Trophoblast cell (in vitro differentiated cells and primary cell): ENCODE data around the gene CNST.
A peak's percentile ranks its signal among the peaks of the same experiment; 100 is the strongest.

Source experiments
- DNase-seq, 2 donors: peaks; one replicate each; pipeline ENCODE4 v3.0.0-alpha.2; 2016
- H2AFZ ChIP-seq: 2 replicates; pipeline ENCODE4 v1.6.1; 2013; ENCODE audit warnings: low read length, moderate library complexity, mild to moderate bottlenecking; ENCODE audit not compliant: insufficient read depth, poor library complexity
- H2AK5ac ChIP-seq: 2 replicates; pipeline ENCODE4 v1.6.1; 2013; ENCODE audit warnings: mild to moderate bottlenecking, low read length
- H2BK120ac ChIP-seq: 2 replicates; pipeline ENCODE4 v1.6.1; 2013; ENCODE audit warnings: low read length, mild to moderate bottlenecking, moderate library complexity; ENCODE audit not compliant: insufficient read depth, poor library complexity
- H2BK12ac ChIP-seq: 2 replicates; pipeline ENCODE4 v1.6.1; 2013; ENCODE audit warnings: mild to moderate bottlenecking, low read length, moderate library complexity
- H2BK5ac ChIP-seq: 2 replicates; pipeline ENCODE4 v1.6.1; 2013; ENCODE audit warnings: low read length, low read depth, moderate library complexity, mild to moderate bottlenecking; ENCODE audit not compliant: poor library complexity
- H3K14ac ChIP-seq: 2 replicates; pipeline ENCODE4 v1.6.1; 2013; ENCODE audit warnings: mild to moderate bottlenecking, low read length
- H3K18ac ChIP-seq: 2 replicates; pipeline ENCODE4 v1.6.1; 2013; ENCODE audit warnings: mild to moderate bottlenecking, low read length
- H3K23ac ChIP-seq: 2 replicates; pipeline ENCODE4 v1.6.1; 2013; ENCODE audit warnings: low read length
- H3K27ac ChIP-seq: 2 replicates; pipeline ENCODE4 v1.5.1; 2013; ENCODE audit warnings: low read depth, mild to moderate bottlenecking, inconsistent platforms, low read length, moderate library complexity
- H3K27me3 ChIP-seq: 2 replicates; pipeline ENCODE4 v1.6.1; 2013; ENCODE audit warnings: inconsistent platforms, mild to moderate bottlenecking, low read length, moderate library complexity; ENCODE audit not compliant: insufficient read depth
- H3K36me3 ChIP-seq, 2 experiments: 1 replicate in 1 of 2; 2 replicates in 1 of 2; pipeline ENCODE4 v1.6.1; 2013; ENCODE audit warnings: low read length in 2 of 2, mild to moderate bottlenecking in 2 of 2, moderate library complexity in 1 of 2; ENCODE audit not compliant: insufficient read depth in 2 of 2, control insufficient read depth in 1 of 2
- H3K4ac ChIP-seq: 2 replicates; pipeline ENCODE4 v1.6.1; 2013; ENCODE audit warnings: low read depth, mild to moderate bottlenecking, low read length, moderate library complexity
- H3K4me1 ChIP-seq, 2 experiments: 1 replicate in 1 of 2; 2 replicates in 1 of 2; pipeline ENCODE4 v1.6.1; 2013; ENCODE audit warnings: low read length in 2 of 2, mild to moderate bottlenecking in 2 of 2, moderate library complexity in 1 of 2; ENCODE audit not compliant: insufficient read depth in 2 of 2, control insufficient read depth in 1 of 2
- H3K4me2 ChIP-seq: 2 replicates; pipeline ENCODE4 v1.6.1; 2013; ENCODE audit warnings: inconsistent platforms, mild to moderate bottlenecking, low read length, moderate library complexity
- H3K4me3 ChIP-seq: 2 replicates; pipeline ENCODE4 v1.5.1; 2013; ENCODE audit warnings: mild to moderate bottlenecking, low read depth, low read length, inconsistent platforms
- H3K79me1 ChIP-seq: one replicate; pipeline ENCODE4 v1.6.1; 2013; ENCODE audit warnings: low read length
- H3K79me2 ChIP-seq: 2 replicates; pipeline ENCODE4 v1.6.1; 2013; ENCODE audit warnings: low read length, mild to moderate bottlenecking; ENCODE audit not compliant: control insufficient read depth, insufficient read depth, poor library complexity
- H3K9ac ChIP-seq: 2 replicates; pipeline ENCODE4 v1.6.1; 2013; ENCODE audit warnings: mild to moderate bottlenecking, low read length
- H3K9me3 ChIP-seq: 2 replicates; pipeline ENCODE4 v1.6.1; 2013; ENCODE audit warnings: low read depth, mild to moderate bottlenecking, control low read depth, inconsistent platforms, low read length; ENCODE audit not compliant: insufficient read depth
- H4K12ac ChIP-seq: 2 replicates; pipeline ENCODE4 v1.6.1; 2013; ENCODE audit warnings: low read depth, mild to moderate bottlenecking, low read length, moderate library complexity
- H4K8ac ChIP-seq: 2 replicates; pipeline ENCODE4 v1.6.1; 2013; ENCODE audit warnings: low read depth, mild to moderate bottlenecking, low read length, moderate library complexity
- H4K91ac ChIP-seq: one replicate; pipeline ENCODE4 v1.6.1; 2013; ENCODE audit warnings: low read depth, mild to moderate bottlenecking, low read length, moderate library complexity
- WGBS: extraction: QIAGEN DNeasy Blood & Tissue Kit; methylation state at CpG from one replicate; pipeline ENCODE4 v1.1.7; 2013; ENCODE audit warnings: missing lambda C conversion rate; ENCODE audit not compliant: insufficient read length, insufficient coverage; ENCODE audit errors: extremely low coverage; 5-methylcytosine and 5-hydroxymethylcytosine counted together

The CNST gene

DNA sequence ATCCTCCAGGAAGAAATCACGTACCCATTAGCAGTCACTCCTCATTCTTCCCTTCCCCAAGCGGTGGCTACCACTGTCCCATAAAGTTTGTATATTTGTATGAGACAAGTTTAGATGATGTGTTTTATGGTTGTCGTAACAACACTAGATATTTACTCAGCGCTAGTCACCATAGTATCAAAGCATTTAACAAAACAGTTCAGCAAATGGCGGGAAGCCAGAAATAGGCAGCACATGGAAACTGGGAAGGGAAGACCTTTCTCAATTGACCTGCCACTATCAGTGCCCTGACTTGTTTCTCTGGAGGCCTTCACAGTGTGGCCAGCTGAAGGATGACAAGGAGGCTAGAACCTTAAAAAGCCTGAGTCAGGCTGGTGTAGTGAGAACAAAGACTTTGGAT lies 31.1 kb downstream of the CNST start:
- H2BK120ac ChIP-seq, result no peak overlapping the region
- DNase-seq, result peak; percentile 22 to 63
- H3K36me3 ChIP-seq, result no peaks in the 10 kb centered on the region
- H2BK12ac ChIP-seq, result no peak overlapping the region
- H3K18ac ChIP-seq, result no peak overlapping the region
- no peak overlapping the region for H3K23ac ChIP-seq
- H2AK5ac ChIP-seq, result no peak overlapping the region
- H3K79me1 ChIP-seq, result no peaks in the 10 kb centered on the region
- H3K4ac ChIP-seq, result no peak overlapping the region
- no peaks in the 10 kb centered on the region for H3K79me2 ChIP-seq
- no peak overlapping the region for H4K91ac ChIP-seq
- H2AFZ ChIP-seq, result no peak overlapping the region
- H3K9me3 ChIP-seq, result no peaks in the 10 kb centered on the region
- H3K27ac ChIP-seq, result no peak overlapping the region
- no peak overlapping the region for H2BK5ac ChIP-seq
- H3K4me3 ChIP-seq, result no peak overlapping the region
- no peak overlapping the region for H4K12ac ChIP-seq
- H4K8ac ChIP-seq, result no peak overlapping the region
- no peaks in the 10 kb centered on the region for H3K4me1 ChIP-seq
- WGBS, result no CpG with 5 or more reads among the region's 5 CpGs
- no peaks in the 10 kb centered on the region for H3K27me3 ChIP-seq
- no peak overlapping the region for H3K9ac ChIP-seq
- no peak overlapping the region for H3K14ac ChIP-seq
- H3K4me2 ChIP-seq, result no peak overlapping the region

DNA sequence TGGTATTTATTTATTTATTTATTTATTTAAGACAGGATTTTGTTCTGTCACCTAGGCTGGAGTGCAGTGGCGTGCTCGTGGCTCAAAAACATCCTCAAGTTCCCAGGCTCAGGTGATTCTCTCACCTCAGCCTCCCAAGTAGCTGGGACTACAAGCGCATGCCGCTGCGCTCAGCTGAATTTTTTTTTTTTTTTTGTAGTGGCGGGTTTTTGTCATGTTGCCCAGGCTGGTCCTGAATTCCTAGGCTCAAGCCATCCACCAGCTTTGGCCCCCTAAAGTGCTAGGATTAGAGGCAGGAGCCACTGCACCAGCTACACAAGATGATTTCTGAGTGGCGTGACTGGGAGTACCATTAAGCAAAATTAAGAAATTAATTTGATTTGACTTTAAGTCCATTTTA lies 31.7 kb downstream of the CNST start:
- no peak for DNase-seq
- H2BK120ac ChIP-seq, result no peak overlapping the region
- no peaks in the 10 kb centered on the region for H3K36me3 ChIP-seq
- H3K4me3 ChIP-seq, result no peak overlapping the region
- H2BK5ac ChIP-seq, result no peak overlapping the region
- H3K4me2 ChIP-seq, result no peak overlapping the region
- no peak overlapping the region for H3K27ac ChIP-seq
- no peak overlapping the region for H2AFZ ChIP-seq
- no peak overlapping the region for H3K23ac ChIP-seq
- H3K18ac ChIP-seq, result no peak overlapping the region
- no peaks in the 10 kb centered on the region for H3K4me1 ChIP-seq
- H3K27me3 ChIP-seq, result no peaks in the 10 kb centered on the region
- no peak overlapping the region for H4K12ac ChIP-seq
- no peak overlapping the region for H2AK5ac ChIP-seq
- no peaks in the 10 kb centered on the region for H3K79me1 ChIP-seq
- H3K14ac ChIP-seq, result no peak overlapping the region
- H4K8ac ChIP-seq, result no peak overlapping the region
- no peak overlapping the region for H4K91ac ChIP-seq
- no CpG with 5 or more reads among the region's 7 CpGs for WGBS
- no peak overlapping the region for H3K4ac ChIP-seq
- H2BK12ac ChIP-seq, result no peak overlapping the region
- H3K9ac ChIP-seq, result no peak overlapping the region
- no peaks in the 10 kb centered on the region for H3K79me2 ChIP-seq
- no peaks in the 10 kb centered on the region for H3K9me3 ChIP-seq

DNA sequence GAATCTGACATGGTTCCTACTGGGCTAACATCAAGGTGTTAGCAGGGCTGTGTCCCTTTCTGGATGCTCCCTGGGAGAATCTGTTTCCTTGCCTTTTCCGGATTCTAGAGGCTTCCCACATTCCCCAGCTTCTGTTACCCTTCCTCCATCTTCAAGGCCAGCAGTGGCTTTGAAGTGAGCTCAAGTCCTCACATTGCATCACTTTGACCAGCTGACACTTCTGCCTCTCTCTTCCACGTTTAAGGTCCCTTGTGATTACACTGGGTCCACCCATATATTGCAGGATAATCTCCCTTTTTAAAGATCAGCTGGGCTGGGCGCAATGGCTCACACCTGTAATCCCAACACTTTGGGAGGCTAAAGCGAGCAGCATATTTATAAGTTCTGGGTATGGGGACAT lies 33.1 kb downstream of the CNST start:
- Histone ChIP-seq H3K36me3 (no peaks in the 10 kb centered on the region), H2AFZ (no peak overlapping the region), H3K9ac (no peak overlapping the region), H2AK5ac (no peak overlapping the region), H3K4me2 (no peak overlapping the region), H2BK12ac (no peak overlapping the region), H3K4ac (no peak overlapping the region), H3K9me3 (no peaks in the 10 kb centered on the region), H3K4me1 (no peaks in the 10 kb centered on the region), H4K12ac (no peak overlapping the region), H4K91ac (no peak overlapping the region), H3K23ac (no peak overlapping the region), H3K4me3 (no peak overlapping the region), H3K14ac (no peak overlapping the region), H3K79me1 (no peaks in the 10 kb centered on the region), H2BK120ac (no peak overlapping the region), H3K18ac (no peak overlapping the region), H3K27me3 (no peaks in the 10 kb centered on the region), H4K8ac (no peak overlapping the region), H3K27ac (no peak overlapping the region), H2BK5ac (no peak overlapping the region), H3K79me2 (no peaks in the 10 kb centered on the region)
- no peak for DNase-seq
- no CpG with 5 or more reads among the region's 4 CpGs for WGBS

DNA sequence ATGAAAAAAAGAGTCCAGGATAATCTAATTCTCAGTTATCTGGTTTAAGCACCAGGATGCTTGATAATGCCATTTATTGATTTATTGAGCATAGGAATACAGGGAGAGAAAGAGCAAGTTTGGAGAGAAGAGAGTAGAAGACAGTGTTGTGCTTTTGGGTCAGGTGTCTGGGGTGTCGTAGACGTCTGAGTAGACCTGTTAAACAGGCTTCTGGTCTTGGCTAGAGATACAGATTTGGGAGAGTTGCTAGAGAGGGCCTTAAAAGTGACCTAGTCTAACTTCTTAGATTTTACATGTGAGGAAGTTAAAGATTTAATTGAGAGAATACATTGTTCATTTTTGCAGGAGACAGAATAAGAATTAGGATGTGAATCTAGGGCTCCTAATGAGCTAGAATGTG lies 34.3 kb downstream of the CNST start:
- H3K36me3 ChIP-seq, result no peaks in the 10 kb centered on the region
- no CpG with 5 or more reads among the region's 2 CpGs for WGBS

More for the DNA sequence above, 34.3 kb downstream of the CNST start:
- no peak overlapping the region for H3K14ac ChIP-seq
- no peak overlapping the region for H2BK120ac ChIP-seq
- H2AK5ac ChIP-seq, result no peak overlapping the region
- H3K4me3 ChIP-seq, result no peak overlapping the region
- no peak overlapping the region for H4K12ac ChIP-seq
- H3K23ac ChIP-seq, result no peak overlapping the region
- H3K27ac ChIP-seq, result no peak overlapping the region
- H3K18ac ChIP-seq, result no peak overlapping the region
- H3K27me3 ChIP-seq, result no peaks in the 10 kb centered on the region
- no peak overlapping the region for H2AFZ ChIP-seq
- H3K9me3 ChIP-seq, result no peaks in the 10 kb centered on the region
- H3K4ac ChIP-seq, result no peak overlapping the region
- H2BK5ac ChIP-seq, result no peak overlapping the region
- H3K4me2 ChIP-seq, result no peak overlapping the region
- no peaks in the 10 kb centered on the region for H3K4me1 ChIP-seq
- H3K79me2 ChIP-seq, result no peaks in the 10 kb centered on the region
- H4K8ac ChIP-seq, result no peak overlapping the region
- no peaks in the 10 kb centered on the region for H3K79me1 ChIP-seq
- H2BK12ac ChIP-seq, result no peak overlapping the region
- no peak for DNase-seq
- no peak overlapping the region for H3K9ac ChIP-seq
- no peak overlapping the region for H4K91ac ChIP-seq
